Keratinocyte (primary cell): ENCODE measurements around the gene HHIPL1. TPM values are rescaled to one million over a fixed set of nuclear protein-coding genes. Genes with fewer than 3 reads are reported as not detected.

ENCODE experiments used
- DNase-seq: peaks from one replicate; pipeline ENCODE4 v3.0.0-alpha.2; 2011; ENCODE audit warnings: low read depth, missing footprints, low spot score
- FAIRE-seq: peaks from 2 replicates; lab custom pipeline; 2011; peaks lifted over from hg19 to GRCh38; lab: Jason Lieb, UNC
- H2AFZ ChIP-seq: 2 replicates; pipeline ENCODE4 v1.6.0; 2012; ENCODE audit warnings: low read length, control low read depth, inconsistent platforms; ENCODE audit not compliant: control insufficient read depth
- H3K27ac ChIP-seq: 2 replicates; pipeline ENCODE4 v1.5.1; 2011; ENCODE audit warnings: low read length; ENCODE audit not compliant: control insufficient read depth, insufficient read depth
- H3K27me3 ChIP-seq: 3 replicates; pipeline ENCODE4 v1.6.0; 2011; ENCODE audit warnings: low read length; ENCODE audit not compliant: control insufficient read depth, insufficient read depth; ENCODE audit errors: extremely low read depth
- H3K36me3 ChIP-seq, 2 experiments: 2 replicates in 1 of 2; 3 replicates in 1 of 2; pipeline ENCODE4 v1.5.1; 2011; ENCODE audit warnings: low read length in 2 of 2, mild to moderate bottlenecking in 1 of 2; ENCODE audit not compliant: control insufficient read depth in 2 of 2, insufficient read depth in 2 of 2; ENCODE audit errors: extremely low read depth in 1 of 2
- H3K4me1 ChIP-seq: 3 replicates; pipeline ENCODE4 v1.5.1; 2011; ENCODE audit warnings: low read length; ENCODE audit not compliant: control insufficient read depth, insufficient read depth; ENCODE audit errors: extremely low read depth
- H3K4me2 ChIP-seq: 3 replicates; pipeline ENCODE4 v1.6.0; 2011; ENCODE audit warnings: low read depth, low read length; ENCODE audit not compliant: control insufficient read depth, insufficient read depth; ENCODE audit errors: extremely low read depth
- H3K4me3 ChIP-seq, 3 experiments: fragments of 200-600 bp in 1 of 3; sonication (generic) in 1 of 3; 2 replicates in 2 of 3; 3 replicates in 1 of 3; pipeline ENCODE4 v1.5.1; 2011 to 2016; ENCODE audit warnings: low read length in 3 of 3, mild to moderate bottlenecking in 3 of 3, control low read depth in 2 of 3, inconsistent platforms in 1 of 3, low read depth in 1 of 3, mixed read lengths in 1 of 3, mixed run types in 1 of 3, moderate library complexity in 1 of 3; ENCODE audit not compliant: control insufficient read depth in 2 of 3, insufficient read depth in 2 of 3; ENCODE audit errors: extremely low read depth in 1 of 3
- H3K79me2 ChIP-seq: 2 replicates; pipeline ENCODE4 v1.6.0; 2012; ENCODE audit warnings: low read length; ENCODE audit not compliant: control insufficient read depth, insufficient read depth
- H3K9ac ChIP-seq: 3 replicates; pipeline ENCODE4 v1.6.0; 2011; ENCODE audit warnings: low read length; ENCODE audit not compliant: control insufficient read depth, insufficient read depth; ENCODE audit errors: extremely low read depth
- H3K9me1 ChIP-seq: 3 replicates; pipeline ENCODE4 v1.6.0; 2011; ENCODE audit warnings: low read length; ENCODE audit not compliant: control insufficient read depth, insufficient read depth; ENCODE audit errors: extremely low read depth
- H3K9me3 ChIP-seq: 2 replicates; pipeline ENCODE4 v1.5.1; 2012; ENCODE audit warnings: low read depth, low read length; ENCODE audit not compliant: control insufficient read depth
- H4K20me1 ChIP-seq: 3 replicates; pipeline ENCODE4 v1.6.0; 2011; ENCODE audit warnings: low read length; ENCODE audit not compliant: control insufficient read depth, insufficient read depth; ENCODE audit errors: extremely low read depth
- EZH2 ChIP-seq: IDR thresholded peaks from one replicate; pipeline ENCODE4 v1.6.1; 2012; ENCODE audit warnings: inconsistent platforms, mild to moderate bottlenecking, low read length, moderate library complexity
- dilution Hi-C: fragments of 300-500 bp; cut with MboI; formaldehyde crosslinking; loops from one replicate; pipeline ENCODE4 v1.7.0; 2020; ENCODE audit warnings: low sequenced_read_pairs; ENCODE audit not compliant: extremely low pct_ligation_motif_present
- polyA plus RNA-seq, 5 experiments: library from polyadenylated mRNA; depleted of rRNA in 3 of 5; stranded (reverse) in 3 of 5; stranded (forward) in 1 of 5; unstranded in 1 of 5; fragments of >200 nt; gene quantifications; 1 replicate in 1 of 5; 2 replicates in 3 of 5; 3 replicates in 1 of 5; pipeline versions ENCODE4 v1.2.1 to v1.2.3, GENCODE V29; 2011 to 2012; ENCODE audit warnings: missing spikeins in 2 of 5, low read depth in 1 of 5, low replicate concordance in 1 of 5
- TF ChIP-seq, protein P1 (sequence below), 3 experiments: IDR thresholded peaks in 1 of 3; conservative IDR thresholded peaks in 1 of 3; optimal IDR thresholded peaks in 1 of 3; 2 replicates in 2 of 3; 3 replicates in 1 of 3; pipeline versions ENCODE3 to v1.5.1; 2011; ENCODE audit warnings: low read length in 3 of 3, mild to moderate bottlenecking in 3 of 3, moderate library complexity in 2 of 3, control low read depth in 1 of 3, inconsistent platforms in 1 of 3; ENCODE audit not compliant: insufficient read depth in 2 of 3; ENCODE audit errors: extremely low read depth in 1 of 3

HHIPL1 gene
- polyA plus RNA-seq, 1 donor (not counting 4 experiments of a cell fraction or from before 2014, with no cell fraction given) = 0.08 TPM

DNA sequence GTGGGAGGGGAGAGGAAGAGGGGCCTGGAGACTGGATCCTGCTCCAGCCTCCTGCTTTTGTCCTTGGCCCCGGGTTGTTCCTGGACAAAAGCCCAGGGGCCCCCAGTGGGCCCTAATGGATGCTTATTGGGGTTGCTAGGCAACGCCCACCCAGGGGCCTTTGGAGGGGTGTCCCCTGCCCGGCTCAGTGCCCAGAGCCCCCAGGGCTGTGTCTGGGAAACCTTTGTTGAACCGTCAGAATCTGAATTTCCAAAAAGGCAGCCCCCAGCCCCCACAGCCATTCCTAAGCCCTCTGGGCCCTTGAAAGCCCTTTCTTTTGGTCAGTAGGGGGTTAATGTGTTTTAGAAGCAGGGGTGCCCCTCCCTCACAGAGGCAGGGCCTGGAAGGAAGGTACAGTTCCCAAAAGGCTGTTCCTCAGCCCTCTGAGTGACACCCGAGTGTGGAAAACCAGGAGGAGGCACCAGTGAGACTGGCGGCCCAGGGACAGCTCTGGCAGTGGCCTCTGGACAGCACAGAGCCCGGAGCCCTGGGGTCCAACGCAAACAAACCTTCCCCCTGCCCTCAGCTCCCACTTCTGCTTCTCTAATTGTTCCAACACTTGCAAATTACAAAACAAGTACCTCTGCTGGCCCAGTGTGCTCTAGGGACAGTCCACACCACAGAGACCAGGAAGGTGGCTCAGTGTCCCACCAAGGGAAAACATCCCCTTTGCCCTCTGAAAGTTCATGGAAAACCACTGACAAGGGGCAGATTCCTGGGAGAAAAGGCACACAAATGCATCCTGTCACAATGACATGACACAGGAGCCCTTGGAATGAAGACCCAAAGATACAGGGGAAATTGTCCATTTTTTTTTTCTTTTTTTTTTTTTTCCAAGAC is 19.4 kb downstream of the HHIPL1 start:
- FAIRE-seq = no peak
- H3K9ac ChIP-seq = no peak overlapping the region

DNA sequence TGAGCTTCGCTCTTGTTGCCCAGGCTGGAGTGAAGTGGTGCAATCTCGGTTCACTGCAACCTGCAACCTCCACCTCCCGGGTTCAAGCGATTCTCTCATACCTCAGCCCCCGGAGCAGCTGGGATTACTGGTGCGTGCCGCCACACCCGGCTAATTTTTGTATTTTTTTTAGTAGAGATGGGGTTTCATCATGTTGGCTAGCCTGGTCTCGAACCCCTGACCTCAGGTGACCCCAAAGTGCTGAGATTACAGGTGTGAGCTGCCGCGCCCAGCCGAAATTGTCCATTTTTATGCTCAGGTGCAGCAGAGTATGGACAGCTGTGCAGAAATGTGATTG is 20.0 kb downstream of the HHIPL1 start:
- DNase-seq (no peak), FAIRE-seq (no peak)
- Histone ChIP-seq H3K4me1 (no peaks in the 10 kb centered on the region), H3K4me3 (no peak overlapping the region), H3K27ac (no peak overlapping the region), H3K79me2 (no peaks in the 10 kb centered on the region), H4K20me1 (no peaks in the 10 kb centered on the region), H3K4me2 (no peak overlapping the region), H3K9ac (no peak overlapping the region), H3K36me3 (no peaks in the 10 kb centered on the region), H3K27me3 (peaks cover 32% of the 10 kb centered on the region), H2AFZ (no peak overlapping the region), H3K9me1 (no peaks in the 10 kb centered on the region), H3K9me3 (no peaks in the 10 kb centered on the region)
- dilution Hi-C loops = no loop called here
- no peak for TF ChIP-seq EZH2
- TF ChIP-seq, protein P1, sequence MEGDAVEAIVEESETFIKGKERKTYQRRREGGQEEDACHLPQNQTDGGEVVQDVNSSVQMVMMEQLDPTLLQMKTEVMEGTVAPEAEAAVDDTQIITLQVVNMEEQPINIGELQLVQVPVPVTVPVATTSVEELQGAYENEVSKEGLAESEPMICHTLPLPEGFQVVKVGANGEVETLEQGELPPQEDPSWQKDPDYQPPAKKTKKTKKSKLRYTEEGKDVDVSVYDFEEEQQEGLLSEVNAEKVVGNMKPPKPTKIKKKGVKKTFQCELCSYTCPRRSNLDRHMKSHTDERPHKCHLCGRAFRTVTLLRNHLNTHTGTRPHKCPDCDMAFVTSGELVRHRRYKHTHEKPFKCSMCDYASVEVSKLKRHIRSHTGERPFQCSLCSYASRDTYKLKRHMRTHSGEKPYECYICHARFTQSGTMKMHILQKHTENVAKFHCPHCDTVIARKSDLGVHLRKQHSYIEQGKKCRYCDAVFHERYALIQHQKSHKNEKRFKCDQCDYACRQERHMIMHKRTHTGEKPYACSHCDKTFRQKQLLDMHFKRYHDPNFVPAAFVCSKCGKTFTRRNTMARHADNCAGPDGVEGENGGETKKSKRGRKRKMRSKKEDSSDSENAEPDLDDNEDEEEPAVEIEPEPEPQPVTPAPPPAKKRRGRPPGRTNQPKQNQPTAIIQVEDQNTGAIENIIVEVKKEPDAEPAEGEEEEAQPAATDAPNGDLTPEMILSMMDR (optimal IDR thresholded peaks at IDR 0.05 in 1 of 3, IDR thresholded peaks at IDR 0.05 in 1 of 3, conservative IDR thresholded peaks at IDR 0.05 in 1 of 3; ENCODE audit: extremely low read depth in 1 of 3, insufficient read depth in 2 of 3, low read length in 3 of 3) = no peak

More for the DNA sequence above, 19.4 kb downstream of the HHIPL1 start:
- Histone ChIP-seq H3K27me3 (peaks cover 37% of the 10 kb centered on the region), H4K20me1 (no peaks in the 10 kb centered on the region), H3K9me3 (no peaks in the 10 kb centered on the region), H3K4me3 (no peak overlapping the region), H3K4me1 (no peaks in the 10 kb centered on the region), H3K9me1 (no peaks in the 10 kb centered on the region), H3K4me2 (no peak overlapping the region), H3K79me2 (no peaks in the 10 kb centered on the region), H3K36me3 (no peaks in the 10 kb centered on the region), H2AFZ (no peak overlapping the region), H3K27ac (no peak overlapping the region)
- no peak for DNase-seq
- TF ChIP-seq, protein P1 (optimal IDR thresholded peaks at IDR 0.05 in 1 of 3, IDR thresholded peaks at IDR 0.05 in 1 of 3, conservative IDR thresholded peaks at IDR 0.05 in 1 of 3; ENCODE audit: extremely low read depth in 1 of 3, insufficient read depth in 2 of 3, low read length in 3 of 3) = no peak
- TF ChIP-seq EZH2 = no peak
- dilution Hi-C loops = no loop called here
